GM23338 (cell line): ENCODE data around the gene TNRC18. TPM values are rescaled to one million over a fixed set of nuclear protein-coding genes. Genes with fewer than 3 reads are reported as not detected.
"Not testable (repeated sequence)": the region's sequence is repeated elsewhere in the genome, so short reads cannot be mapped to it uniquely, and the experiment has no call there.

Source experiments
- ATAC-seq: fragments of 200-7000 bp; cut with Tn5 transposase; 3 replicates; pipeline ENCODE4 v1.9.1; 2020
- DNase-seq: peaks from one replicate; pipeline ENCODE4 v3.0.0-alpha.2; 2015; ENCODE audit warnings: low spot score
- H2AFZ ChIP-seq: fragments of 200-600 bp; sonication (generic); 2 replicates; pipeline ENCODE4 v1.8.0; 2016; ENCODE audit warnings: antibody characterized with exemption, mild to moderate bottlenecking, moderate library complexity
- H3F3A ChIP-seq: fragments of 200-600 bp; sonication (generic); replicated peaks from 2 replicates; pipeline ENCODE4 v1.8.0; 2017; ENCODE audit warnings: antibody characterized with exemption, mixed run types, low read depth
- H3K27ac ChIP-seq: fragments of 200-600 bp; sonication (generic); 2 replicates; pipeline ENCODE4 v1.6.1; 2016; ENCODE audit warnings: low read depth
- H3K27me3 ChIP-seq: fragments of 200-600 bp; sonication (generic); 2 replicates; pipeline ENCODE4 v1.8.0; 2016; ENCODE audit warnings: mild to moderate bottlenecking, mixed run types, moderate library complexity; ENCODE audit not compliant: insufficient read depth
- H3K36me3 ChIP-seq: fragments of 200-600 bp; sonication (generic); 2 replicates; pipeline ENCODE4 v1.8.0; 2016; ENCODE audit warnings: mild to moderate bottlenecking; ENCODE audit not compliant: insufficient read depth
- H3K4me1 ChIP-seq: fragments of 200-600 bp; sonication (generic); 2 replicates; pipeline ENCODE4 v1.8.0; 2016; ENCODE audit warnings: mild to moderate bottlenecking, moderate library complexity; ENCODE audit not compliant: insufficient read depth
- H3K4me2 ChIP-seq: fragments of 200-600 bp; sonication (generic); 2 replicates; pipeline ENCODE4 v1.7.1; 2017; ENCODE audit warnings: mixed run types
- H3K4me3 ChIP-seq: fragments of 200-600 bp; sonication (generic); 2 replicates; pipeline ENCODE4 v1.6.1; 2016; ENCODE audit warnings: mixed run types
- H3K79me2 ChIP-seq: fragments of 200-600 bp; sonication (generic); replicated peaks from 2 replicates; pipeline ENCODE4 v1.8.0; 2017; ENCODE audit warnings: mild to moderate bottlenecking; ENCODE audit not compliant: insufficient read depth
- H3K9me2 ChIP-seq: fragments of 200-600 bp; sonication (generic); 2 replicates; pipeline ENCODE4 v1.8.0; 2017; ENCODE audit not compliant: insufficient read depth
- H4K20me1 ChIP-seq: fragments of 200-600 bp; sonication (generic); replicated peaks from 2 replicates; pipeline ENCODE4 v1.8.0; 2017; ENCODE audit warnings: mild to moderate bottlenecking; ENCODE audit not compliant: insufficient read depth
- H3K27ac Mint-ChIP-seq: 2 replicates; pipeline ENCODE4 v1.8.0; 2020; ENCODE audit warnings: inconsistent platforms, mild to moderate bottlenecking, moderate library complexity, mixed read lengths
- H3K27me3 Mint-ChIP-seq: 3 replicates; pipeline ENCODE4 v1.8.0; 2022; ENCODE audit warnings: low read depth, mild to moderate bottlenecking, moderate library complexity, mixed read lengths, inconsistent platforms; ENCODE audit not compliant: insufficient read depth, poor library complexity
- H3K36me3 Mint-ChIP-seq: 3 replicates; pipeline ENCODE4 v1.8.0; 2021; ENCODE audit warnings: low read depth, mild to moderate bottlenecking, inconsistent platforms, moderate library complexity, mixed read lengths
- H3K4me1 Mint-ChIP-seq: 3 replicates; pipeline ENCODE4 v1.8.0; 2020; ENCODE audit warnings: mild to moderate bottlenecking, inconsistent platforms, mixed read lengths
- H3K4me3 Mint-ChIP-seq: 3 replicates; pipeline ENCODE4 v1.8.0; 2021; ENCODE audit warnings: moderate library complexity, mild to moderate bottlenecking, inconsistent platforms, mixed read lengths
- H3K9me3 Mint-ChIP-seq: 3 replicates; pipeline ENCODE4 v1.8.0; 2020; ENCODE audit warnings: moderate library complexity, mild to moderate bottlenecking, inconsistent platforms, mixed read lengths
- POLR2AphosphoS5 ChIP-seq: IDR thresholded peaks from 2 replicates; pipeline ENCODE4 v1.6.1; 2016; ENCODE audit warnings: antibody characterized with exemption, low read depth
- REST ChIP-seq: IDR thresholded peaks from one replicate; pipeline ENCODE4 v1.6.1; 2018; ENCODE audit warnings: antibody characterized with exemption; ENCODE audit not compliant: unreplicated experiment
- ZNF114 ChIP-seq: fragments of 250-450 bp; sonication (Bioruptor Pico); IDR thresholded peaks from 2 replicates; pipeline ENCODE4 v1.5.0; 2020; ENCODE audit warnings: mild to moderate bottlenecking, moderate library complexity
- ZNF331 ChIP-seq: fragments of 250-450 bp; sonication (Bioruptor Pico); IDR thresholded peaks from 2 replicates; pipeline ENCODE4 v1.5.0; 2020; ENCODE audit warnings: low read depth, mild to moderate bottlenecking, moderate library complexity
- polyA plus RNA-seq: library from polyadenylated mRNA; unstranded; fragments of >200 nt; fragmentation: Nextera tagmentation; extraction: Ambion mirVana; gene quantifications from 2 replicates; pipeline ENCODE4 v1.2.1, GENCODE V29; 2016
- total RNA-seq: library from RNA; depleted of rRNA; stranded (reverse); fragments of >200 nt; shearing (Covaris generic); gene quantifications from 2 replicates; pipeline ENCODE4 v1.2.3, GENCODE V29; 2014
- TF ChIP-seq, protein P1 (sequence below): IDR thresholded peaks from 2 replicates; pipeline ENCODE4 v1.6.1; 2016; ENCODE audit warnings: antibody characterized with exemption

Gene TNRC18
- total and polyA plus RNA-seq, 2 experiments from 2014 or later, result 2.1 to 17.5 TPM

DNA sequence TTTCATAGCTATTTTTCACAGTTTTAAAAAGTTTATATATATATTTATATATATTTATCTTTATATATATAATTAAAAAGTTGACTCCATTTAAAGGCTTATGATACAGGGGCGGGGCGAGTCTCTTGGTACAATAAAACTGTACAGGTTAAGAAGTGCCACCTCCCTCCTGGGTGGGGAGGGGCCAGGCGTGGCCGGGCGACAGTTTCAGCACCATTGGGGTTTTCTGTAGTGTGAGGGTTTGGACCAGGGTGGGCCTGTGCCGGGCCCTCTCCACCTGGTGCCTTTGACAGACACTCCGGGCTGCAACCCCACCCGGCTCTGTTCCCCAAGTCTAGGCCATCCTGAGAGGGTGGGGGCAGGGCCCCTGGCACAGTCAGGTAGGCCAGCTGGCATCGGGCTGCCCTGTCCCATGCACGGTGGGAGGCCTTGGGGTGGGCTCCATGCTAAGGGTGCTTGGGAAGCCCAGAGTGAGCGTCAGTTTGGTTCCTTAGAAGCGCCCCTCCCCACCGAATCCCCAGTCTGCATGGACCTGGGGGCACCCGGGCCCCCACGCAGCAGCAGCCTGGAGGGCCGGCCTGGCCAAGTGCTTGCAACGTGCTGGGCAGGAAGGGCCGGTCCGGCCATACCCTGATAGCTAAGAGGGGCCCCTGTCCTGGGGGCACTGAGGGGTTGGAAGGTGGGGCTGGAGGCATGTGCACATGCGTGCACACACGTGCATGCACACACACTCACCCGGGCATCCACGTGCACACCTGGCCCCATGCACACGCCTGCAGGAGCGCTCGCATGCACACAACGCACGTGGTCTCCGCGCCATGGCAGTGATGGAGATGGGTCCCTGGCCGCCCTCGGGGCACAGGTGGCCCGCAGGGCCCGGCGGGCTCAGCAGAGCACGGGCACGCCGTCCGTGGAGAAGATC, 116.2 kb downstream of the TNRC18 start:
- not testable (repeated sequence) for H3K27ac ChIP-seq, H3K4me1 Mint-ChIP-seq, H3K4me3 ChIP-seq, H3K36me3 Mint-ChIP-seq, H3K79me2 ChIP-seq, DNase-seq, H3K27me3 Mint-ChIP-seq, H3K36me3 ChIP-seq, H3K4me1 ChIP-seq, H3F3A ChIP-seq, H3K9me3 Mint-ChIP-seq, H3K27ac Mint-ChIP-seq, H3K9me2 ChIP-seq, H3K4me3 Mint-ChIP-seq, H4K20me1 ChIP-seq, ATAC-seq, H3K4me2 ChIP-seq, H2AFZ ChIP-seq, H3K27me3 ChIP-seq

- H4K20me1 ChIP-seq, H2AFZ ChIP-seq, H3K4me1 Mint-ChIP-seq, H3K4me2 ChIP-seq, DNase-seq, H3K4me1 ChIP-seq, H3K36me3 ChIP-seq, H3K4me3 ChIP-seq, ATAC-seq, H3K27me3 ChIP-seq, H3K79me2 ChIP-seq, H3K9me2 ChIP-seq, H3K4me3 Mint-ChIP-seq, H3K9me3 Mint-ChIP-seq, H3F3A ChIP-seq, H3K27ac Mint-ChIP-seq, H3K27ac ChIP-seq, H3K36me3 Mint-ChIP-seq: not testable (repeated sequence)
- H3K27me3 Mint-ChIP-seq, result peaks cover 13% of the 10 kb centered on the region
Measured at GRCh38 chr7:5305050-5305449, 118.6 kb downstream of the TNRC18 start.

- Histone ChIP-seq H3K9me2 (no peaks in the 10 kb centered on the region), H2AFZ (no peak overlapping the region), H3K4me1 (no peaks in the 10 kb centered on the region), H3K4me3 (no peak overlapping the region), H4K20me1 (no peaks in the 10 kb centered on the region), H3K4me2 (no peak overlapping the region), H3K79me2 (no peaks in the 10 kb centered on the region), H3K27ac (no peak overlapping the region), H3K36me3 (no peaks in the 10 kb centered on the region), H3K27me3 (no peaks in the 10 kb centered on the region), H3F3A (no peaks in the 10 kb centered on the region)
- Mint-ChIP-seq H3K4me3 (no peak overlapping the region), H3K4me1 (no peaks in the 10 kb centered on the region; the same call in 2 of the 3 replicates), H3K36me3 (no peaks in the 10 kb centered on the region; the same call in 1 of the 3 replicates), H3K27ac (no peak overlapping the region; the same call in 1 of the 2 replicates), H3K9me3 (no peaks in the 10 kb centered on the region), H3K27me3 (peaks cover 17% of the 10 kb centered on the region)
- DNase-seq (no peak), ATAC-seq (no peak)
- TF ChIP-seq ZNF114 (CRISPR knock-in tag), result no peak
- TF ChIP-seq POLR2AphosphoS5, result no peak
- TF ChIP-seq ZNF331 (CRISPR knock-in tag), result no peak
- TF ChIP-seq, protein P1, sequence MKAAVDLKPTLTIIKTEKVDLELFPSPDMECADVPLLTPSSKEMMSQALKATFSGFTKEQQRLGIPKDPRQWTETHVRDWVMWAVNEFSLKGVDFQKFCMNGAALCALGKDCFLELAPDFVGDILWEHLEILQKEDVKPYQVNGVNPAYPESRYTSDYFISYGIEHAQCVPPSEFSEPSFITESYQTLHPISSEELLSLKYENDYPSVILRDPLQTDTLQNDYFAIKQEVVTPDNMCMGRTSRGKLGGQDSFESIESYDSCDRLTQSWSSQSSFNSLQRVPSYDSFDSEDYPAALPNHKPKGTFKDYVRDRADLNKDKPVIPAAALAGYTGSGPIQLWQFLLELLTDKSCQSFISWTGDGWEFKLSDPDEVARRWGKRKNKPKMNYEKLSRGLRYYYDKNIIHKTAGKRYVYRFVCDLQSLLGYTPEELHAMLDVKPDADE, result no peak
- TF ChIP-seq REST, result no peak
Measured at GRCh38 chr7:5303591-5304505, 119.8 kb downstream of the TNRC18 start.
